H1 (cell line): ENCODE measurements around the gene TSEN2. TPM values are rescaled to one million over a fixed set of nuclear protein-coding genes. Genes with fewer than 3 reads are reported as not detected.

Experiments
- CHD2 ChIP-seq: IDR thresholded peaks from 2 replicates; pipeline ENCODE4 v1.6.1; 2012; ENCODE audit warnings: low read length, improper control_type of control experiment
- KDM1A ChIP-seq: fragments of 200-600, 300-600 bp; sonication (generic); IDR thresholded peaks from 2 replicates; pipeline ENCODE4 v1.7.1; 2016; ENCODE audit warnings: mild to moderate bottlenecking, low read length, borderline replicate concordance
- SIRT6 ChIP-seq: IDR thresholded peaks from one replicate; pipeline ENCODE4 v1.7.1; 2012; ENCODE audit warnings: low read length, inconsistent platforms
- TAF1 ChIP-seq: IDR thresholded peaks from 2 replicates; pipeline ENCODE4 v1.6.1; 2011; ENCODE audit warnings: mild to moderate bottlenecking, low read depth, low read length
- TBP ChIP-seq: IDR thresholded peaks from 2 replicates; pipeline ENCODE4 v1.6.1; 2011; ENCODE audit warnings: low read depth, low read length, improper control_type of control experiment
- TEAD4 ChIP-seq: IDR thresholded peaks from 2 replicates; pipeline ENCODE4 v1.6.1; 2012; ENCODE audit warnings: low read depth, low read length, inconsistent platforms, mixed read lengths
- polyA plus RNA-seq, 7 experiments: library from polyadenylated mRNA; depleted of rRNA in 3 of 7; stranded (reverse) in 5 of 7; unstranded in 2 of 7; fragments of >200 nt in 5 of 7; fragments of 200-250 nt in 2 of 7; gene quantifications; 1 replicate in 5 of 7; 2 replicates in 1 of 7; 4 replicates in 1 of 7; pipeline versions ENCODE4 v1.2.1 to v1.2.3, GENCODE V29; 2011 to 2013; ENCODE audit warnings: missing spikeins in 2 of 7, mixed read lengths in 2 of 7
- total RNA-seq: library from RNA; stranded (reverse); fragmentation: NEBNext Ultra II Directional; extraction: Animal tissue kit (Norgen Biotek cat#: 25700); gene quantifications from 2 replicates; pipeline ENCODE4 v1.2.1, GENCODE V29; 2021
- TF ChIP-seq, protein P1 (sequence below): fragments of 300-600 bp; sonication (generic); IDR thresholded peaks from 2 replicates; pipeline ENCODE4 v1.7.1; 2012; ENCODE audit warnings: low read length, moderate library complexity, mild to moderate bottlenecking, inconsistent platforms; ENCODE audit not compliant: insufficient replicate concordance
- TF ChIP-seq, protein P2 (sequence below): IDR thresholded peaks from 2 replicates; pipeline ENCODE4 v1.6.1; 2012; ENCODE audit warnings: inconsistent platforms

The TSEN2 gene
- total and polyA plus RNA-seq, 2 of the 8 experiments (the other 6 are each of a cell fraction or from before 2014, with no cell fraction given): 16.1 to 22.4 TPM

DNA sequence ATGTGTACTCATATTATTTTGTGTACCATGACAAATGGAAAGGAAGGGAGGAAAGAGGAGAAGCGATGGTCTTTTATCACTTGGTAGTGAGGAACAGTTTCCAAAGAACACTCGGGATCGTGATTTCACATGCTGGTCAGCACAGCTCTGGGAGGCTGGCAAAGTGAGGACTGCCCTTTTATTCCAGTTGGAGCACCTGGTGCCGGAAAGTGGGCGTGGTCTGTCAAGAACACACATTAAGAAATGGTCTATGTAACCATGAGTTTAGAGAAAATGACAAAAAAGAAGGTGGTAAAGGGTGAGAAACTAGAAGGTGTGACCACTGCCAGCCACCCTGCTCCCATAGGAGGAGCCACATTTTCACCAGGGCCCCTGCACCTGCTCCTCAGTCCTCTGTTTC, 7.0 kb upstream of the TSEN2 start (continued):
- TF ChIP-seq, protein P1, sequence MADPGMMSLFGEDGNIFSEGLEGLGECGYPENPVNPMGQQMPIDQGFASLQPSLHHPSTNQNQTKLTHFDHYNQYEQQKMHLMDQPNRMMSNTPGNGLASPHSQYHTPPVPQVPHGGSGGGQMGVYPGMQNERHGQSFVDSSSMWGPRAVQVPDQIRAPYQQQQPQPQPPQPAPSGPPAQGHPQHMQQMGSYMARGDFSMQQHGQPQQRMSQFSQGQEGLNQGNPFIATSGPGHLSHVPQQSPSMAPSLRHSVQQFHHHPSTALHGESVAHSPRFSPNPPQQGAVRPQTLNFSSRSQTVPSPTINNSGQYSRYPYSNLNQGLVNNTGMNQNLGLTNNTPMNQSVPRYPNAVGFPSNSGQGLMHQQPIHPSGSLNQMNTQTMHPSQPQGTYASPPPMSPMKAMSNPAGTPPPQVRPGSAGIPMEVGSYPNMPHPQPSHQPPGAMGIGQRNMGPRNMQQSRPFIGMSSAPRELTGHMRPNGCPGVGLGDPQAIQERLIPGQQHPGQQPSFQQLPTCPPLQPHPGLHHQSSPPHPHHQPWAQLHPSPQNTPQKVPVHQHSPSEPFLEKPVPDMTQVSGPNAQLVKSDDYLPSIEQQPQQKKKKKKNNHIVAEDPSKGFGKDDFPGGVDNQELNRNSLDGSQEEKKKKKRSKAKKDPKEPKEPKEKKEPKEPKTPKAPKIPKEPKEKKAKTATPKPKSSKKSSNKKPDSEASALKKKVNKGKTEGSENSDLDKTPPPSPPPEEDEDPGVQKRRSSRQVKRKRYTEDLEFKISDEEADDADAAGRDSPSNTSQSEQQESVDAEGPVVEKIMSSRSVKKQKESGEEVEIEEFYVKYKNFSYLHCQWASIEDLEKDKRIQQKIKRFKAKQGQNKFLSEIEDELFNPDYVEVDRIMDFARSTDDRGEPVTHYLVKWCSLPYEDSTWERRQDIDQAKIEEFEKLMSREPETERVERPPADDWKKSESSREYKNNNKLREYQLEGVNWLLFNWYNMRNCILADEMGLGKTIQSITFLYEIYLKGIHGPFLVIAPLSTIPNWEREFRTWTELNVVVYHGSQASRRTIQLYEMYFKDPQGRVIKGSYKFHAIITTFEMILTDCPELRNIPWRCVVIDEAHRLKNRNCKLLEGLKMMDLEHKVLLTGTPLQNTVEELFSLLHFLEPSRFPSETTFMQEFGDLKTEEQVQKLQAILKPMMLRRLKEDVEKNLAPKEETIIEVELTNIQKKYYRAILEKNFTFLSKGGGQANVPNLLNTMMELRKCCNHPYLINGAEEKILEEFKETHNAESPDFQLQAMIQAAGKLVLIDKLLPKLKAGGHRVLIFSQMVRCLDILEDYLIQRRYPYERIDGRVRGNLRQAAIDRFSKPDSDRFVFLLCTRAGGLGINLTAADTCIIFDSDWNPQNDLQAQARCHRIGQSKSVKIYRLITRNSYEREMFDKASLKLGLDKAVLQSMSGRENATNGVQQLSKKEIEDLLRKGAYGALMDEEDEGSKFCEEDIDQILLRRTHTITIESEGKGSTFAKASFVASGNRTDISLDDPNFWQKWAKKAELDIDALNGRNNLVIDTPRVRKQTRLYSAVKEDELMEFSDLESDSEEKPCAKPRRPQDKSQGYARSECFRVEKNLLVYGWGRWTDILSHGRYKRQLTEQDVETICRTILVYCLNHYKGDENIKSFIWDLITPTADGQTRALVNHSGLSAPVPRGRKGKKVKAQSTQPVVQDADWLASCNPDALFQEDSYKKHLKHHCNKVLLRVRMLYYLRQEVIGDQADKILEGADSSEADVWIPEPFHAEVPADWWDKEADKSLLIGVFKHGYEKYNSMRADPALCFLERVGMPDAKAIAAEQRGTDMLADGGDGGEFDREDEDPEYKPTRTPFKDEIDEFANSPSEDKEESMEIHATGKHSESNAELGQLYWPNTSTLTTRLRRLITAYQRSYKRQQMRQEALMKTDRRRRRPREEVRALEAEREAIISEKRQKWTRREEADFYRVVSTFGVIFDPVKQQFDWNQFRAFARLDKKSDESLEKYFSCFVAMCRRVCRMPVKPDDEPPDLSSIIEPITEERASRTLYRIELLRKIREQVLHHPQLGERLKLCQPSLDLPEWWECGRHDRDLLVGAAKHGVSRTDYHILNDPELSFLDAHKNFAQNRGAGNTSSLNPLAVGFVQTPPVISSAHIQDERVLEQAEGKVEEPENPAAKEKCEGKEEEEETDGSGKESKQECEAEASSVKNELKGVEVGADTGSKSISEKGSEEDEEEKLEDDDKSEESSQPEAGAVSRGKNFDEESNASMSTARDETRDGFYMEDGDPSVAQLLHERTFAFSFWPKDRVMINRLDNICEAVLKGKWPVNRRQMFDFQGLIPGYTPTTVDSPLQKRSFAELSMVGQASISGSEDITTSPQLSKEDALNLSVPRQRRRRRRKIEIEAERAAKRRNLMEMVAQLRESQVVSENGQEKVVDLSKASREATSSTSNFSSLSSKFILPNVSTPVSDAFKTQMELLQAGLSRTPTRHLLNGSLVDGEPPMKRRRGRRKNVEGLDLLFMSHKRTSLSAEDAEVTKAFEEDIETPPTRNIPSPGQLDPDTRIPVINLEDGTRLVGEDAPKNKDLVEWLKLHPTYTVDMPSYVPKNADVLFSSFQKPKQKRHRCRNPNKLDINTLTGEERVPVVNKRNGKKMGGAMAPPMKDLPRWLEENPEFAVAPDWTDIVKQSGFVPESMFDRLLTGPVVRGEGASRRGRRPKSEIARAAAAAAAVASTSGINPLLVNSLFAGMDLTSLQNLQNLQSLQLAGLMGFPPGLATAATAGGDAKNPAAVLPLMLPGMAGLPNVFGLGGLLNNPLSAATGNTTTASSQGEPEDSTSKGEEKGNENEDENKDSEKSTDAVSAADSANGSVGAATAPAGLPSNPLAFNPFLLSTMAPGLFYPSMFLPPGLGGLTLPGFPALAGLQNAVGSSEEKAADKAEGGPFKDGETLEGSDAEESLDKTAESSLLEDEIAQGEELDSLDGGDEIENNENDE: no peak
- TF ChIP-seq CHD2 (no peak), TAF1 (no peak), KDM1A (no peak), SIRT6 (no peak), TBP (no peak), TEAD4 (no peak)
- TF ChIP-seq, protein P2, sequence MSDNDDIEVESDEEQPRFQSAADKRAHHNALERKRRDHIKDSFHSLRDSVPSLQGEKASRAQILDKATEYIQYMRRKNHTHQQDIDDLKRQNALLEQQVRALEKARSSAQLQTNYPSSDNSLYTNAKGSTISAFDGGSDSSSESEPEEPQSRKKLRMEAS: no peak
- TF ChIP-seq, all 59 proteins: peak for 0
